ENCODE data around the gene MARVELD2.
"Not testable (repeated sequence)": the region's sequence is repeated elsewhere in the genome, so short reads cannot be mapped to it uniquely, and the experiment has no call there.

Gene MARVELD2

DNA sequence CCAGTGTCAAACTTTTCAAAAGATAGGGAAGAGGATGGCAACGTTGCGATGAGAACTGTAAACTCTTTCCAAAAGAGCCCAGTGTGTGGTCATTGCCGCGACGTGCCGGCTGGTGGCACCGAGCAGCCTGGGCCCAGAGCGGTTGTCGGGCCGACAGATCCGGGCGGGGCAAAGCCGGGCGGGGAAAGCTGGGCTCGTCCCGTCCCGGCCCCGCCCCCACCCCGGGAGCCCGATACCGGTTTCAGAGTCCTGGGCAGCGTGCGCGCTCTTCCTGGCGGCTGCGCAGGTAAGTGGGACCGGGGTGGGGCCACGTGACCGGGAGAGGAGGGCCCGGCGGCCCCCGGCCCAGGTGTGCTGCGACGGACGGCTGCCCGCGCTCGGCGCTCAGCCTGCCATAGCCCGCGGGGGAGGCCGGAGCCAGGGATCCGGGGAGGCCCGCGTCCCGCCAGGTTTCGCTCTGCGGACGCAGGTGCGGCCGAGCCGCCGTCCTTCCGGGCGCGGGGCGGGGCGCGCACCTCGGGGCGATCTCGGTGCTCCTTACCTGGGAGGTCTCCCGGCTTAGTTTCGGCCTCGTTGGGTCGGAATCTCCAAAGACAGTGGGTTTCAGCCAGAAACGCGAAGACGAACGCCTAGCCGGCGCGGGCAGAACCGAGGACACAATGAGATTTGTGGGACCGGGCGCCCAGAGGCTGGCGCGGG lies at the start of gene MARVELD2:
Gene MARVELD2, plus strand, starts transcription at position 232 of the 699 bp plus-strand sequence. CDS start 4,270 bp downstream, outside the sequence.
- peaks cover 8% of the 10 kb centered on the region; the same call in 1 of the 2 replicates for H3K36me3 ChIP-seq (ENCODE audit: insufficient read depth, low read length)
- H3K27me3 ChIP-seq (ENCODE audit: insufficient read depth, low read length) = no peaks in the 10 kb centered on the region
- no peak within 1 kb of the TSS for H3K27ac ChIP-seq (ENCODE audit: low read depth, low read length)
- H3K4me3 ChIP-seq (ENCODE audit: low read depth, low read length) = no peak within 1 kb of the TSS
- H3K4me1 ChIP-seq (ENCODE audit: control insufficient read depth, insufficient read depth, low read length, unreplicated experiment) = no peaks in the 10 kb centered on the region
- no peak within 1 kb of the TSS for H2AFZ ChIP-seq (ENCODE audit: low read length, unreplicated experiment)
- no peaks in the 10 kb centered on the region for H3K79me2 ChIP-seq (ENCODE audit: control insufficient read depth, insufficient read depth, low read length, unreplicated experiment)

GRCh38 chr5:69367697-69368279 lies 47.1 kb upstream of the MARVELD2 start:
- H3K4me3 ChIP-seq (ENCODE audit: low read depth, low read length) = peak overlapping the region; percentile 97
- H3K27ac ChIP-seq (ENCODE audit: low read depth, low read length) = no peak overlapping the region
- no peak overlapping the region for H2AFZ ChIP-seq (ENCODE audit: low read length, unreplicated experiment)
- peaks cover 18% of the 10 kb centered on the region for H3K36me3 ChIP-seq (ENCODE audit: insufficient read depth, low read length)
- H3K27me3 ChIP-seq (ENCODE audit: insufficient read depth, low read length) = no peaks in the 10 kb centered on the region
- peaks cover 75% of the 10 kb centered on the region for H3K79me2 ChIP-seq (ENCODE audit: control insufficient read depth, insufficient read depth, low read length, unreplicated experiment)
- H3K4me1 ChIP-seq (ENCODE audit: control insufficient read depth, insufficient read depth, low read length, unreplicated experiment) = peaks cover 18% of the 10 kb centered on the region

GRCh38 chr5:69368458-69369339 lies 46.2 kb upstream of the MARVELD2 start:
- Histone ChIP-seq H3K4me3 (ENCODE audit: low read depth, low read length) (peak overlapping the region; percentile 97), H3K27ac (ENCODE audit: low read depth, low read length) (peak overlapping the region; percentile 96), H2AFZ (ENCODE audit: low read length, unreplicated experiment) (peak overlapping the region; percentile 65), H3K36me3 (ENCODE audit: insufficient read depth, low read length) (peaks cover 18% of the 10 kb centered on the region), H3K4me1 (ENCODE audit: control insufficient read depth, insufficient read depth, low read length, unreplicated experiment) (peaks cover 18% of the 10 kb centered on the region), H3K79me2 (ENCODE audit: control insufficient read depth, insufficient read depth, low read length, unreplicated experiment) (peaks cover 69% of the 10 kb centered on the region), H3K27me3 (ENCODE audit: insufficient read depth, low read length) (no peaks in the 10 kb centered on the region)

DNA sequence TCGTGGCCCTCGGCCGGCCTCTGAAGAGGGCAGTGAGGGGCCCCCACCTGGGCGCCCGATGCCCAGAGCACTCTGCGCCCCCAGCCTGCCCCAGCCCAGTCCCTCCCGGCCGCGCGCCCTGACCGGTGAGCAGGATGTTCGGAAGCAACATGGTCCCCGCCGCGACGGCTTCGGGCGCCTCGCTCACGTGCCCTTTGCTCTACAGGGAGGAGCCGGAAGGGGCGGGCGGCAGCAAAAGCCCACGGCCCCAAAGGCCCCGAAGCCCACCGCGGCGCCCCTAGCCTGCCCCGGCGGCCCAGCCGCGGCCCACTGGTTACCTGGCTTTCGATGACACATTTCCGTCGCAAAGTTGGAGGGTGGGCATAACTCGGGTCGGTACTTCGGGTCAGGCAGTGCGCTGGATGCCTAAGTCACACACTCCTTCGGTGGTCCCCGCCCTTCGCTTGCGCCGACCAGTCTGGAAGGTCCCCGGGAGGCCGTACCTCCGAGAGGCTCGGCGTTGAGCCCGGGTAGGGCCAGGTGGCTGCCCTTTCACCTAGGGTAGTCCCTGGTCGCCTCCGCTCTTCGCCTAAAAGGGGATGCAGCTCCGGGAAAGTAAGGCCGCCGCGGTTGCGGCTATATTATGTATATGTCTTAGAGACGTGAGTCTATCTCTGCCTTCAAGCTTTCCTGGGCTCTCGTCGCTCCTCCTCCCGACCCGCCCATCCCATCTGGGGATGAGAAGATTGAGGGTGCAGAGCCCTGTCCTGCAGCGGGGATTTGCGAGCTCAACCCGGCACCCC lies 45.4 kb upstream of the MARVELD2 start, which contains the start of the genes AK6, RAD17 and TAF9:
Gene AK6, minus strand, starts transcription at position 181 of the 782 bp plus-strand sequence. Its CDS starts 30 bp downstream, at position 151.
Gene RAD17, plus strand, starts transcription at position 479 of the 782 bp plus-strand sequence. CDS start 2,391 bp downstream, outside the sequence.
Gene TAF9, minus strand, starts transcription at position 181 of the 782 bp plus-strand sequence. CDS start 3,783 bp downstream, outside the sequence.
- Histone ChIP-seq H3K4me1 (ENCODE audit: control insufficient read depth, insufficient read depth, low read length, unreplicated experiment) (peaks cover 18% of the 10 kb centered on the region), H3K27ac (ENCODE audit: low read depth, low read length) (peak within 1 kb of the TSS; percentile 96), H3K27me3 (ENCODE audit: insufficient read depth, low read length) (no peaks in the 10 kb centered on the region), H3K36me3 (ENCODE audit: insufficient read depth, low read length) (peaks cover 24% of the 10 kb centered on the region), H3K4me3 (ENCODE audit: low read depth, low read length) (peak within 1 kb of the TSS; percentile 97), H2AFZ (ENCODE audit: low read length, unreplicated experiment) (peak within 1 kb of the TSS; percentile 90), H3K79me2 (ENCODE audit: control insufficient read depth, insufficient read depth, low read length, unreplicated experiment) (peaks cover 64% of the 10 kb centered on the region)

DNA sequence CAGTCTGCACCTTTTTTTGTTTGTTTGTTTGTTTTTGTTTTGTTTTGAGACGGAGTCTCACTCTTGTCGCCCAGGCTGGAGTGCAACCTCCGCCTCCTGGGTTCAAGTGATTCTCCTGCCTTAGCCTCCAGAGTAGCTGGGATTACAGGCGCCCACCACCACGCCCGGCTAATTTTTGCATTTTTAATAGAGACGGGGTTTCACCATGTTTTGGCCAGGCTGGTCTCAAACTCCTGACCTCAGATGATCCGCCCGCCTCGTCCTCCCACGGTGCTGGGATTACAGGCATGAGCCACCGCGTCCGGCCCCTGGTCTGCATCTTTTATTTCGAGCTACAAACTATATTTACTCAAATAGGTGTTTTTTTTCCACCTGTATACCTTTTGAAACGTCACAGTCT lies 44.6 kb upstream of the MARVELD2 start:
- peak overlapping the region; percentile 97 for H3K4me3 ChIP-seq (ENCODE audit: low read depth, low read length)
- H3K27ac ChIP-seq (ENCODE audit: low read depth, low read length); H3K27me3 ChIP-seq (ENCODE audit: insufficient read depth, low read length): not testable (repeated sequence)
- peaks cover 24% of the 10 kb centered on the region for H3K36me3 ChIP-seq (ENCODE audit: insufficient read depth, low read length)
- H3K79me2 ChIP-seq (ENCODE audit: control insufficient read depth, insufficient read depth, low read length, unreplicated experiment) = peaks cover 56% of the 10 kb centered on the region
- peak overlapping the region; percentile 90 for H2AFZ ChIP-seq (ENCODE audit: low read length, unreplicated experiment)
- peaks cover 12% of the 10 kb centered on the region for H3K4me1 ChIP-seq (ENCODE audit: control insufficient read depth, insufficient read depth, low read length, unreplicated experiment)

- H3K27ac ChIP-seq (ENCODE audit: low read depth, low read length) = no peak overlapping the region
- peaks cover 21% of the 10 kb centered on the region for H3K36me3 ChIP-seq (ENCODE audit: insufficient read depth, low read length)
- H3K79me2 ChIP-seq (ENCODE audit: control insufficient read depth, insufficient read depth, low read length, unreplicated experiment) = peaks cover 36% of the 10 kb centered on the region
- H3K4me3 ChIP-seq (ENCODE audit: low read depth, low read length) = no peak overlapping the region
- H2AFZ ChIP-seq (ENCODE audit: low read length, unreplicated experiment) = no peak overlapping the region
- no peaks in the 10 kb centered on the region for H3K27me3 ChIP-seq (ENCODE audit: insufficient read depth, low read length)
- peaks cover 10% of the 10 kb centered on the region for H3K4me1 ChIP-seq (ENCODE audit: control insufficient read depth, insufficient read depth, low read length, unreplicated experiment)
Measured at GRCh38 chr5:69372394-69372793, 42.5 kb upstream of the MARVELD2 start.

GRCh38 chr5:69374911-69375446 lies 39.9 kb upstream of the MARVELD2 start:
- Histone ChIP-seq H3K27ac (ENCODE audit: low read depth, low read length) (no peak overlapping the region), H3K4me3 (ENCODE audit: low read depth, low read length) (no peak overlapping the region), H3K36me3 (ENCODE audit: insufficient read depth, low read length) (peaks cover 28% of the 10 kb centered on the region), H2AFZ (ENCODE audit: low read length, unreplicated experiment) (no peak overlapping the region), H3K4me1 (ENCODE audit: control insufficient read depth, insufficient read depth, low read length, unreplicated experiment) (peaks cover 3% of the 10 kb centered on the region), H3K27me3 (ENCODE audit: insufficient read depth, low read length) (no peaks in the 10 kb centered on the region), H3K79me2 (ENCODE audit: control insufficient read depth, insufficient read depth, low read length, unreplicated experiment) (peaks cover 14% of the 10 kb centered on the region)

DNA sequence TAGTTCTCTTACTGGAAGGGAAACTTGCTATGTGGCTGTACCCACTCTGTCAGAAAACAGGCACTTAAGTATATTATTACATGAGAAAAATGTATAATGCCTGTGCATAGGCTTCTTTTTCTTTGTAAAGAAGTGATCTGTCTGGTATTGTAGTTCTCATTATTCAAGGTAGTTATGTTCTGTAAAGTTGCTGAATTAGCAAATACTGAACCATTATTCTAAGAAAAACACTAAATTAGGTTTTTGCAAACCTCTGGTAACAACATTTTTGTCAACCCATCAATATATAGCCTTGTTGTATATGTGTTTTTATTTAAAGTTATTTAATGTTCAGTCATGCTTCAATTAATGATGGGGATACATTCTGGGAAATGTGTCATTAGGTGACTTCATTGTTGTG lies 36.5 kb upstream of the MARVELD2 start:
- Histone ChIP-seq H3K27ac (ENCODE audit: low read depth, low read length) (no peak overlapping the region), H3K27me3 (ENCODE audit: insufficient read depth, low read length) (no peaks in the 10 kb centered on the region), H2AFZ (ENCODE audit: low read length, unreplicated experiment) (no peak overlapping the region), H3K79me2 (ENCODE audit: control insufficient read depth, insufficient read depth, low read length, unreplicated experiment) (no peaks in the 10 kb centered on the region), H3K4me3 (ENCODE audit: low read depth, low read length) (no peak overlapping the region), H3K4me1 (ENCODE audit: control insufficient read depth, insufficient read depth, low read length, unreplicated experiment) (no peaks in the 10 kb centered on the region), H3K36me3 (ENCODE audit: insufficient read depth, low read length) (peaks cover 35% of the 10 kb centered on the region)

DNA sequence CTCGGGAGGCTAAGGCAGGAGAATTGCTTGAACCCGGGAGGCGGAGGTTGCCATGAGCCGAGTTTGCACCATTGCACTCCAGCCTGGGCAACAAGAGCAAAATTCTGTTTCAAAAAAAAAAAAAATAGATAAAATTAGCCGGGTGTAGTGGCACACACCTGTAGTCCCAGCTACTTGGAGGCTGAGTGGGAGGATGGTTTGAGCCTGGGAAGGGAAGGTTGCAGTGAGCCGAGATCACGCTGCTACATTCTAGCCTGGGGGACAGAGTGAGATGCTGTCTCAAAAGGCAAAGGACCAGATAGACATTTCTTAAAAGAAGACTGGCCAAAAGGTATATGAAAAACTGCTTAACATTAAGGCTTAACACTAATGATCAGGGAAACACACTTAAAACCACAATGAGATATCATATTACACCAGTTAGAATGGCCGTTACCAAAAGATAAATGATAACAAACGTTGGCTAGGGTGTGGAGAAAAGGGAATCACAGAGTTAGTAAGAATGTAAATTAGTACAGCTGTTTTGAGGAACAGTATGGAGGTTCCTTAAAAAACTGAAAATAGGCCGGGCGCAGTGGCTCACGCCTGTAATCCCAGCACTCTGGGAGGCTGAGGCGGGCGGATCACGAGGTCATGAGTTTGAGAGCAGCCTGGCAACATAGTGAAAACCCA lies 10.1 kb upstream of the MARVELD2 start:
- Histone ChIP-seq H2AFZ (ENCODE audit: low read length, unreplicated experiment) (no peak overlapping the region), H3K79me2 (ENCODE audit: control insufficient read depth, insufficient read depth, low read length, unreplicated experiment) (no peaks in the 10 kb centered on the region), H3K4me1 (ENCODE audit: control insufficient read depth, insufficient read depth, low read length, unreplicated experiment) (no peaks in the 10 kb centered on the region), H3K4me3 (ENCODE audit: low read depth, low read length) (no peak overlapping the region), H3K36me3 (ENCODE audit: insufficient read depth, low read length) (peaks cover 16% of the 10 kb centered on the region), H3K27me3 (ENCODE audit: insufficient read depth, low read length) (no peaks in the 10 kb centered on the region), H3K27ac (ENCODE audit: low read depth, low read length) (no peak overlapping the region)
